SKM-1 treated with dmso at 0.1 percent for 144 hours (cell line): ENCODE results near the gene SLC34A1.
"Not testable (repeated sequence)": the region's sequence is repeated elsewhere in the genome, so short reads cannot be mapped to it uniquely, and the experiment has no call there.

ENCODE experiments used
- DNase-seq: peaks from one replicate; lab custom pipeline; 2025; ENCODE audit not compliant: unreplicated experiment; lab: John Stamatoyannopoulos, UW

SLC34A1 gene

GRCh38 chr5:177384134-177384533 is at the start of gene SLC34A1:
Gene SLC34A1, plus strand, starts transcription at chr5:177384434. Its CDS starts 1,308 bp downstream, at chr5:177385742.
- DNase-seq: no peak

- no peak for DNase-seq
Measured at GRCh38 chr5:177334781-177335700, 49.2 kb upstream of the SLC34A1 start.

GRCh38 chr5:177335701-177336065 is 48.6 kb upstream of the SLC34A1 start:
- DNase-seq: no peak

- no peak for DNase-seq
Measured at GRCh38 chr5:177336112-177336511, 48.1 kb upstream of the SLC34A1 start.

- no peak for DNase-seq
Measured at GRCh38 chr5:177336603-177337494, 47.4 kb upstream of the SLC34A1 start.

- no peak for DNase-seq
Measured at GRCh38 chr5:177338251-177339106, 45.8 kb upstream of the SLC34A1 start.

GRCh38 chr5:177339107-177339638 is 45.1 kb upstream of the SLC34A1 start:
- no peak for DNase-seq

GRCh38 chr5:177343000-177343399 is 41.2 kb upstream of the SLC34A1 start:
- not testable (repeated sequence) for DNase-seq

- DNase-seq: no peak
Measured at GRCh38 chr5:177343777-177344176, 40.5 kb upstream of the SLC34A1 start.

GRCh38 chr5:177344891-177345290 is 39.3 kb upstream of the SLC34A1 start:
- no peak for DNase-seq

GRCh38 chr5:177346820-177347219 is 37.4 kb upstream of the SLC34A1 start:
- no peak for DNase-seq

GRCh38 chr5:177347699-177348098 is 36.5 kb upstream of the SLC34A1 start:
- no peak for DNase-seq

- no peak for DNase-seq
Measured at GRCh38 chr5:177349362-177349647, 34.9 kb upstream of the SLC34A1 start.

- no peak for DNase-seq
Measured at GRCh38 chr5:177349762-177350161, 34.5 kb upstream of the SLC34A1 start.

- no peak for DNase-seq
Measured at GRCh38 chr5:177350776-177351391, 33.4 kb upstream of the SLC34A1 start.

- peak; percentile 96 for DNase-seq
Measured at GRCh38 chr5:177351392-177352329, 32.6 kb upstream of the SLC34A1 start, which contains the start of gene LMAN2. Gene LMAN2, minus strand, starts transcription at chr5:177351668. Its CDS starts 21 bp downstream, at chr5:177351647.

- no peak for DNase-seq
Measured at GRCh38 chr5:177353093-177353492, 31.1 kb upstream of the SLC34A1 start.

GRCh38 chr5:177354256-177354655 is 30.0 kb upstream of the SLC34A1 start:
- DNase-seq: no peak

GRCh38 chr5:177354711-177355110 is 29.5 kb upstream of the SLC34A1 start:
- DNase-seq: no peak
